Activated B cell treated with CpG ODN at 0.5 μM for 24 hours (primary cell): ENCODE measurements around the gene CPSF4L. TPM values are rescaled to one million over a fixed set of nuclear protein-coding genes. Genes with fewer than 3 reads are reported as not detected.

Experiments used
- ATAC-seq: fragments of 200-7000 bp; cut with Tn5 transposase; one replicate; pipeline ENCODE4 v1.10.0; 2021; ENCODE audit warnings: low read depth, mild to moderate bottlenecking, moderate library complexity
- CTCF ChIA-PET: fragments of 350-600 bp; sonication (Branson Sonifier 250); formaldehyde crosslinking; loops from one replicate; lab custom pipeline; 2021; ENCODE audit warnings: antibody characterized with exemption; lab: Charles Lee
- POLR2A ChIA-PET: fragments of 350-600 bp; sonication (Branson Sonifier 250); formaldehyde crosslinking; loops from one replicate; lab custom pipeline; 2021; ENCODE audit warnings: antibody characterized with exemption; lab: Charles Lee
- DNase-seq: peaks from one replicate; pipeline ENCODE4 v3.0.0; 2022
- H3K27ac Mint-ChIP-seq: one replicate; pipeline ENCODE4 v1.8.0; 2020; ENCODE audit warnings: mixed read lengths
- H3K27me3 Mint-ChIP-seq: one replicate; pipeline ENCODE4 v1.8.0; 2021; ENCODE audit warnings: mixed read lengths
- H3K36me3 Mint-ChIP-seq: one replicate; pipeline ENCODE4 v1.8.0; 2021; ENCODE audit warnings: low read depth, mixed read lengths
- H3K4me1 Mint-ChIP-seq: one replicate; pipeline ENCODE4 v1.8.0; 2021; ENCODE audit warnings: mixed read lengths
- H3K4me3 Mint-ChIP-seq: one replicate; pipeline ENCODE4 v1.8.0; 2020; ENCODE audit warnings: mild to moderate bottlenecking, mixed read lengths
- H3K9me3 Mint-ChIP-seq: one replicate; pipeline ENCODE4 v1.8.0; 2020; ENCODE audit warnings: mixed read lengths
- intact Hi-C: fragments of 100-400 bp; cut with micrococcal nuclease; formaldehyde crosslinking; loops from one replicate; pipeline ENCODE4 v1.15.1; 2024
- total RNA-seq: library from RNA; stranded (reverse); gene quantifications from 2 replicates; pipeline ENCODE4 v1.2.3, GENCODE V29; 2022
- TF ChIP-seq, protein P1 (sequence below): fragments of 200-600 bp; IDR thresholded peaks from one replicate; pipeline ENCODE4 v1.8.0; 2022; ENCODE audit warnings: antibody characterized with exemption, mild to moderate bottlenecking

CPSF4L gene
- total RNA-seq, 1 donor from 2014 or later, result not detected

DNA sequence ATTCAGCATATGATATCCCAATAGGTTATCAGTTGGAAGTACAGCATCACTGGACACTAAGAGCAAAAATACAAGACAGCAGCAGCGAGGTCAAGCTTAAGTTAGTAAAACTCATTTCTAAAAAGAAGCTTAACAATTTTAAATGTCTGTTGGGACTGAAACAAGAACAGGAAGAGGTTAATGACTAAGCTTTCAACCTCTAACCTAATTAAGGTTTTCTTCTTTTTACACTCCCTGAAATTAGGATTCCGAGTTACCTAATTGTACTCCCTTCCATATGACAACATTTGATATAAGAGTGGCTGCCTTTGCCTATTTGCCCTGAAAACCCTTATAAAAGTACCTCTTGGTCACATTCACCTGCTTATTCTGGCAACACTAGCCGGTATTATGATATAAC, 34.3 kb downstream of the CPSF4L start:
- ATAC-seq (no peak), DNase-seq (no peak)
- Mint-ChIP-seq H3K4me3 (no peak overlapping the region), H3K27ac (no peak overlapping the region), H3K36me3 (peaks cover 27% of the 10 kb centered on the region), H3K27me3 (no peaks in the 10 kb centered on the region), H3K9me3 (no peaks in the 10 kb centered on the region), H3K4me1 (peaks cover 52% of the 10 kb centered on the region)
- POLR2A ChIA-PET, result no interaction called here
- TF ChIP-seq, protein P1, sequence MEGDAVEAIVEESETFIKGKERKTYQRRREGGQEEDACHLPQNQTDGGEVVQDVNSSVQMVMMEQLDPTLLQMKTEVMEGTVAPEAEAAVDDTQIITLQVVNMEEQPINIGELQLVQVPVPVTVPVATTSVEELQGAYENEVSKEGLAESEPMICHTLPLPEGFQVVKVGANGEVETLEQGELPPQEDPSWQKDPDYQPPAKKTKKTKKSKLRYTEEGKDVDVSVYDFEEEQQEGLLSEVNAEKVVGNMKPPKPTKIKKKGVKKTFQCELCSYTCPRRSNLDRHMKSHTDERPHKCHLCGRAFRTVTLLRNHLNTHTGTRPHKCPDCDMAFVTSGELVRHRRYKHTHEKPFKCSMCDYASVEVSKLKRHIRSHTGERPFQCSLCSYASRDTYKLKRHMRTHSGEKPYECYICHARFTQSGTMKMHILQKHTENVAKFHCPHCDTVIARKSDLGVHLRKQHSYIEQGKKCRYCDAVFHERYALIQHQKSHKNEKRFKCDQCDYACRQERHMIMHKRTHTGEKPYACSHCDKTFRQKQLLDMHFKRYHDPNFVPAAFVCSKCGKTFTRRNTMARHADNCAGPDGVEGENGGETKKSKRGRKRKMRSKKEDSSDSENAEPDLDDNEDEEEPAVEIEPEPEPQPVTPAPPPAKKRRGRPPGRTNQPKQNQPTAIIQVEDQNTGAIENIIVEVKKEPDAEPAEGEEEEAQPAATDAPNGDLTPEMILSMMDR, result no peak
- CTCF ChIA-PET, result no interaction called here
- intact Hi-C loops, result no loop called here

GRCh38 chr17:73226556-73227172, 35.0 kb downstream of the CPSF4L start:
- Mint-ChIP-seq H3K27ac (no peak overlapping the region), H3K4me3 (no peak overlapping the region), H3K36me3 (peaks cover 24% of the 10 kb centered on the region), H3K9me3 (no peaks in the 10 kb centered on the region), H3K4me1 (peaks cover 50% of the 10 kb centered on the region), H3K27me3 (no peaks in the 10 kb centered on the region)
- ATAC-seq, result no peak
- ChIA-PET CTCF (no interaction called here), POLR2A (no interaction called here)
- DNase-seq, result no peak
- intact Hi-C loops, result no loop called here
- TF ChIP-seq, protein P1, result no peak

GRCh38 chr17:73224663-73225305, 36.9 kb downstream of the CPSF4L start:
- ATAC-seq, result no peak

DNA sequence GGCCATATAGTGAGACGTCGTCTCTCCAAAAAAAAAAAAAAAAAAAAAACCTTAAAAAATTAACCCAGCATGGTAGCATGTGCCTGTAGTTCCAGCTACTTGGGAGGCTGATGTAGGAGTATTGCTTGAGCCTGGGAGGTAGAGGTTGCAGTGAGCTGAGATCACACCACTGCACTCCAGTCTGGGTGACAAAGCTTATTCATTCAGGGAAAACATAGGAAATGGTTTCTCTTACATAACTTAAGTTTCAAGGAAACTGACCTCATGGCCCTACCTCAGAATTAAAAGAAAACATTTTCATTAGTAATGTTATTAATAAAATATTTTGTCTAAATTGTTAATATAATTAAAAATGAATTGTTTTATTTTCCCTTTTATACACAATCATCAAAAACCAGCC, 37.4 kb downstream of the CPSF4L start:
- POLR2A ChIA-PET, result no interaction called here
- Mint-ChIP-seq H3K27me3 (no peaks in the 10 kb centered on the region), H3K9me3 (no peaks in the 10 kb centered on the region), H3K36me3 (peaks cover 31% of the 10 kb centered on the region), H3K4me3 (no peak overlapping the region), H3K4me1 (peaks cover 30% of the 10 kb centered on the region), H3K27ac (no peak overlapping the region)
- TF ChIP-seq, protein P1, result no peak
- DNase-seq (no peak), ATAC-seq (no peak)
- intact Hi-C loops, result no loop called here
- CTCF ChIA-PET, result no interaction called here

More at GRCh38 chr17:73224663-73225305, 36.9 kb downstream of the CPSF4L start:
- DNase-seq, result no peak
- H3K36me3 Mint-ChIP-seq, result peaks cover 31% of the 10 kb centered on the region
- H3K4me3 Mint-ChIP-seq, result no peak overlapping the region
- ChIA-PET POLR2A (no interaction called here), CTCF (no interaction called here)
- TF ChIP-seq, protein P1, result no peak
- intact Hi-C loops, result no loop called here
- no peaks in the 10 kb centered on the region for H3K9me3 Mint-ChIP-seq
- no peak overlapping the region for H3K27ac Mint-ChIP-seq
- no peaks in the 10 kb centered on the region for H3K27me3 Mint-ChIP-seq
- H3K4me1 Mint-ChIP-seq, result peaks cover 32% of the 10 kb centered on the region

- TF ChIP-seq, protein P1, result no peak
- POLR2A ChIA-PET, result no interaction called here
- Mint-ChIP-seq H3K4me3 (no peak overlapping the region), H3K27me3 (no peaks in the 10 kb centered on the region), H3K4me1 (peaks cover 25% of the 10 kb centered on the region), H3K9me3 (no peaks in the 10 kb centered on the region), H3K36me3 (peaks cover 30% of the 10 kb centered on the region), H3K27ac (no peak overlapping the region)
- no peak for DNase-seq
- CTCF ChIA-PET, result no interaction called here
- ATAC-seq, result no peak
- intact Hi-C loops, result no loop called here
Observed at GRCh38 chr17:73223626-73224230, 38.0 kb downstream of the CPSF4L start.
